T47D (cell line): ENCODE data around the gene XYLB.
A peak's percentile ranks its signal among the peaks of the same experiment; 100 is the strongest.
"Not testable (repeated sequence)": the region's sequence is repeated elsewhere in the genome, so short reads cannot be mapped to it uniquely, and the experiment has no call there.

ENCODE experiments used
- DNase-seq, 2 experiments: peaks; one replicate each; pipeline versions ENCODE4 v3.0.0 to v3.0.0-alpha.2; 2011 to 2012; ENCODE audit warnings: low read depth in 1 of 2, low spot score in 1 of 2
- JUND ChIP-seq: IDR thresholded peaks from 2 replicates; pipeline ENCODE4 v1.6.1; 2012; ENCODE audit warnings: low read depth
- in situ Hi-C: cut with HindIII; loops from 2 replicates; pipeline ENCODE4 v1.10.0; 2016; ENCODE audit warnings: low sequenced_read_pairs, low pct_unique_long_range_greater_than_20kb

Gene XYLB

DNA sequence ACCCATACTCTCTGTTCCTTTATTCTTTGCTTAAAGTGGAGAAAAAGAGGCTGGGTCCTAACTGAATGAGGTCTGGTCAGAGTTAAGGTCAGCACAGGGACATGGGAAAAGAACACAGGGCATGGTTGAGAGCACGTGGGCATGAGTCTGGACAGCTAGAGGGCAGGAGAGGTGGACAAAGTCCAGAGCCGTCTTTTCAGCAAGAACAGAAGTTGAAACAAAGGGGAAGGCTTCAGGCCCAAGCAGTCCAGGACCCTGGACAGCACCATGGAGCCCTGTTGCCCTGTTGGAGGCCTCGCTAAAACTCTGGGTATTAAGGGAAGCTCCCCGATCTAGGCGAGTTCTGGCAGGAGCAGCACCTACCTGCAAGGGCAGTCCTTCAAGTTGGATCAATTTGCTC, 50.7 kb downstream of the XYLB start:
- in situ Hi-C loops, result no loop called here
- DNase-seq, result peak; percentile 71 to 80
- no peak for TF ChIP-seq JUND

DNA sequence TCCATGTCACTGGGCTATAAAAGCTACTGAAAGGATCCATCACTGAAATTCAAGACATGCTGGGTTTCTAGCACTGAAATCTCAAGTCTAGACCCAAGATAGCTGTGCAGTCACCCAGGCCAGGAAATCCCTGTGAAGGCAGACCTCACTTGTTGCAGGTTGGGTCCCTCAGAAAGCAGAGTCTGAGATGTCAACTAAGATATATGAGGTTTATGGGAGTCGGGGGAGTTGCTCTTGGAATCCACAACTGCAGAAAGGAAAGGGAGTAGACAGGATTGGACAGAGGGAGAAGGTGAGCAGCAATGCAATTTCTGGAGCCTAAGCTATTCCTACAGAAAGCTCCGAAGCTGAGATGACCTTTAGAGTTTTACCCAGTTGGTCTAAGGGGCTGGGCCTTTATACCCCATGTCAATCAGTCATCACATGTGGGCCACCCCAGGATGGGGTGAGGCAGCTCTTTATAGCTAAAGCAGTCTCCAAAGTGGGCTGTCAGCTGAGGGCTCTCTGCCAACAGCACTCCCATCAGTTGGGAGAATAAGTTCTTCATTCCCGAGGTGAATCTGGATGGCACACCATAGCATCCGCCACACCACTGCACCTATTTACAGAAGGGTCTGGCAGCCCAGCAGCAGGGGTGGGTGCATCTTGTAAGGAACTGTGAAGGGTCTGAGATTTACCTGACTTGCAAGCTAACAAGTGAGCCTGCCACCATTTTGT, 54.8 kb downstream of the XYLB start:
- in situ Hi-C loops, result no loop called here
- DNase-seq, result no peak
- no peak for TF ChIP-seq JUND

DNA sequence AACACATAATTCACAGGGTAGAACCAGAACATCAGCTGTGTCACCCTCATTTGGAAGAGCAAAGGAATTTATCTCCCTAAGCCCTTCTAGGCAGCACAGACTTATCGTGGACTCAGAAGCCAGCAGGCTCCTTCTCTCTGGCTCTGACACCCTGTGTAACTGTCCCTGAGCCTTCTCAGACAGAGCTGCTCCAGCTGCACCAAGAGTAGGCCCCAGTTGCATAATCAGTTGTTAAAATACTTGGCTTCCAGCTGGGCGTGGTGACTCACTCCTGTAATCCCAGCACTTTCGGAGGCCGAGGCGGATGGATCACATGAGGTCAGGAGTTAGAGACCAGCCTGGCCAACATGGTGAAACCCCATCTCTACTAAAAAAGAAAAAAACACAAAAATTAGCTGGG, 57.7 kb downstream of the XYLB start:
- TF ChIP-seq JUND, result no peak

DNA sequence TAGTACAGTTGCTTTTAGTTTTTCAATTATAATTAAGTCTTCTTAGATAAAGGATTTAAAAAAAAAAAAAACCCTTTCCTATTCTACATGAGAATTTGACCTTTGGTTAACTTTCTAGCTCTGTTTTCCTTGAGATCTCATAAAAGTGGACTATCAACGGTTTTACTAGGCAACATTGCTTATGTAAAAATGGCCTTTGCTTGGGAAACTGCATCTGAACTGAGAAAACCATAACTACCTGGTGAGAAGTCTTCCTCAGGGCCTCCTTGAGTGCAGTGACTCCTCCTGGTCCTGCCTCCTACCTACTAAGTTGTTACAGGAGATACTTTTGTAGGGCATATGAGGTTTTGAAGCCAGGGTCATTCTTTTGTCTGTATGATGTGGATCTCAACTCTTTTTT, 65.0 kb downstream of the XYLB start:
- TF ChIP-seq JUND, result no peak
- DNase-seq, result no peak
- in situ Hi-C loops, result no loop called here

More for the DNA sequence above, 57.7 kb downstream of the XYLB start:
- in situ Hi-C loops, result no loop called here
- no peak for DNase-seq

DNA sequence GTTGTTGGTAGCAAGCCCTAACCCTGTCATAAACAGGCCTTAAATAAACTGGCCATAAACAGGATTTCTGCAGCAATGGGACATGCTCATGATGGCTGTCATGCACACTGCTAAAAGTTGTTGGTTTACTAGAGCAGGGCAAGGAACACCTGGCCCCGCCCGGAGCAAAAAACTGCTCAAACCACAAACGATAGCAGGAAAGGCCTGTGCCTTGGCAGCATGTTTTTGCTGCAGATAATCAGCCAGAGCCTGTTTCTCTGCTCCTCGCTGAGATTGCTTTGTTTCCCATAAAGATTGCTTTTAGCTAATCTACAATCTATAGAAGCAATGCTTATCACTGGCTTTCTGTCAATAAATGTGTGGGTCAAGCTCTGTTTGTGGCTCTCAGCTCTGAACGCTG, 74.2 kb downstream of the XYLB start:
- DNase-seq, in situ Hi-C loops: not testable (repeated sequence)

DNA sequence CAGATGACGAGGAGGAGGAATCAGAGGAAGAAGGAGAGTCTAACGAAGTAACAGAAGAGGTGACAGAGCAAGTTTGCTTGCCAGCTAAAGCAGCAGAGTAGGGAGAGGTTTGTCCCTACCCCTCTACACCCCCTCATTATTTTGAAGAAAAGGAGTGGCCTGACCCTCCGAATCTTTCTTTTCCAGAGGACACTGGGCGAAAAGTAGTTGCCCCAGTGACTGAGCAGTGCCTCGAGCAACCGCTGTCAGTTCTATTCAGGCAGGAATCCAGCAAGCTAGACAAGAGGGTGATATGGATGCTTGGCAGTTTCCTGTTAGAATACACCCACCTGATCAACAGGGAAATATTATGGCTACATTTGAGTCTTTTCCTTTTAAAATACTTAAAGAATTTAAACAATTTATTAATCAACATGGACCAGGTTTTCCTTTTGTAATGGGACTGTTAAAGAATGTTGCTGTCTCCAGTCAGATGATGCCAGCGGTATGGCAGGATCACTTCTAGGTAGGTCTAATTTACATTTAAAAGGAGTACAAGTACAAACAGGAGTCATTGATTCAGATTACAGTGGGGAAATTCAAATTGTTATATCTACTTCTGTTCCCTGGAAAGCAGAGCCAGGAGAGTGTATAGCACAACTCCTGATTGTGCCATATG, 75.2 kb downstream of the XYLB start:
- in situ Hi-C loops, result no loop called here
- no peak for DNase-seq
- no peak for TF ChIP-seq JUND

DNA sequence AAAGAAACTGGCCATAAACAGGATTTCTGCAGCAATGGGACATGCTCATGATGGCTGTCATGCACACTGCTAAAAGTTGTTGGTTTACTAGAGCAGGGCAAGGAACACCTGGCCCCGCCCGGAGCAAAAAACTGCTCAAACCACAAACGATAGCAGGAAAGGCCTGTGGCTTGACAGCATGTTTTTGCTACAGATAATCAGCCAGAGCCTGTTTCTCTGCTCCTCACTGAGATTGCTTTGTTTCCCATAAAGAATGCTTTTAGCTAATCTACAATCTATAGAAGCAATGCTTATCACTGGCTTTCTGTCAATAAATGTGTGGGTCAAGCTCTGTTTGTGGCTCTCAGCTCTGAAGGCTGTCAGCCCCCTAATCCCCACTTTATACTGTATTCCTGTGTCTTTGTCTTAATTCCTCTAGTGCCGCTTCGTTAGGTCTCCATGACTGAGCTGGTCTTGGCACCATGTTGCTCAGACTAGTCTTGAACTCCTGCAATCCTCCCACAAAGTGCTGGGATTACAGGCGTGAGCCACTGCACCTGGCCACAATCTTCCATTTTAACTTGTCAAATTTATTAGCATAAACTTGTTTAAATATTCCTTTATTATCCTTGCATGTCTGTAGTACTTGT, 80.3 kb downstream of the XYLB start:
- DNase-seq, in situ Hi-C loops: not testable (repeated sequence)

DNA sequence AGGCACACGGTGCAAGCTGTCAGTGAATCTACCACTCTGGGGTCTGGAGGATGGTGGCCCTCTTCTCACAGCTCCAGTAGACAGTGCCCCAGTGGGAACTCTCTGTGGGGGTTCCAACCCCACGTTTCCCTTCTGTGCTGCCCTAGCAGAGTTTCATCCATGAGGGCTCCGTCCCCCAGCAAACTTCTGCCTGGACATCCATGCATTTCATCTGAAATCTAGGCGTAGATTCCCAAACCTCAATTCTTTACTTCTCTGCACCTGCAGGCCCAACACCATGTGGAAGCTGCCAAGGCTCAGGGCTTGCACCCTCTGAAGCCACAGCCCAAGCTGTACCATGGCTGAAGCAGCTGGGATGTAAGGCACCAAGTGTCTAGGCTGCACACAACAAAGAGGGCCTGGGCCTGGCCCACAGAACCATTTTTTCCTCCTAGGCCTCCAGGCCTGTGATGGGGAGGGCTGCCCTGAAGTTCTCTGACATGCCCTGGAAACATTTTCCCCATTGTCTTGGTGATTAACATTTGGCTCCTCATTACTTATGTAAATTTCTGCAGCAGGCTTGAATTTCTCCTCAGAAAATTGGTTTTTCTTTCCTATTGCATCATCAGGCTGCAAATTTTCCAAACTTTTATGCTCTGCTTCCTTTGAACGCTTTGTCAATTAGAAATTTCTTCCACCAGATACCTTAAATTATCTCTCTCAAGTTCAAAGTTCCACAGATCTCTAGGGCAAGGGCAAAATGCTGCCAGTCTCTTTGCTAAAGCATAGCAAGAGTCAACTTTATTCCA, 86.5 kb downstream of the XYLB start:
- peak in 1 of 2 experiments; percentile 19 for DNase-seq
- in situ Hi-C loops, result not testable (repeated sequence)

DNA sequence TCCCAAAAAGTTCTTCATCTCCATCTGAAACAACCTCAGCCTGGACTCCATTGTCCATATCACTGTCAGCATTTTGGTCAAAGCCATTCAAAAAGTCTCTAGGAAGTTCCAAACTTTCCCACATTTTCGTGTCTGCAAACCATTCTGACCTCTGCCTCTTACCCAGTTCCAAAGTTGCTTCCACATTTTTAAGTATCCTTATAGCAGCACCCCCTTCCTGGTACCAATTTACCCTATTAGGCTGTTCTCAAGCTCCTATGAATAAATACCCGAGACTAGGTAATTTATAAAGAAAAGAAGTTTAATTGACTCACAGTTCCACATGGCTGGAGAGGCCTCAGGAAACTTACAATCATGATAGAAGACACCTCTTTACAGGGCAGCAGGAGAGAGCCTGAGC, 87.1 kb downstream of the XYLB start:
- in situ Hi-C loops, result not testable (repeated sequence)

DNA sequence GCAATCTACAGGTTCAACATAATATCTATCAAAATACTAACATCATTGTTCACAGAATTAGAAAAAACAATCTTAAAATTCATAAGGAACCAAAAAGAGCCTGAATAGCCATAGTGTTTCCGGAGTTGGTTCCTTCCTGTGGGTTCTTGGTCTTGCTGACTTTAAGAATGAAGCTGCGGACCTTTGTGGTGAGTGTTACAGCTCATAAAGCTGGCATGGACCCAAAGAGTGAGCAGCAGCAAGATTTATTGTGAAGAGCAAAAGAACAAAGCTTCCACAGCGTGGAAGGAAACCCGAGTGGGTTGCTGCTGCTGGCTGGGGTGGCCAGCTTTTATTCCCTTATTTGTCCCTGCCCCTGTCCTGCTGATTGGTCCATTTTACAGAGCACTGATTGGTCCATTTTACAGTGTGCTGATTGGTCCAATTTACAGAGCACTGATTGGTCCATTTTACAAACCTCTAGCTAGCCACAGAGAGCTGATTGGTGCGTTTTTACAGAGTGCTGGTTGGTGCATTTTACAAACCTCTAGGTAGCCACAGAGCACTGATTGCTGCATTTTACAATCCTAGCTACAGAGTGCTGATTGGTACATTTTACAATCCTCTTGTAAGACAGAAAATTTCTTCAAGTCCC, 92.0 kb downstream of the XYLB start:
- DNase-seq, in situ Hi-C loops: not testable (repeated sequence)

More for the DNA sequence above, 87.1 kb downstream of the XYLB start:
- not testable (repeated sequence) for DNase-seq

DNA sequence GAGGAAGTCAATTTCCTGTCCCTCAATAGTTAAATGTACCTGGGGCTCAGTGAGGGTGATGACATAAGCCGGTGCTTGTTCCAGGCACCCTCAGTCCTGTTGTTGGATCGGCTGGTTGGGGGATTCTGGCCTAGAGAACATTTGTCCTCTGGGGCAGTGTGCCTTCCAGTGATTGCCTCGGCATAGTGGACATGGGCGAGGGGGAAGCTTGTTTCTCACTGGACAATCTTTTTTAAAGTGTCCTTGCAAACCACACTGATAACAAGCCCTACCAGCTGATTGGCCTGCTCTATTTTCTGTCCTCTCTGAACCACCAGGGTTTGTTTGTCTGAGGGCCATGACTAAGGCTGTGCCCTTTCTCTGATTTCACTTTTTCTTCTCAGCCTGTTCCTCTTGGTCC, 96.6 kb downstream of the XYLB start:
- in situ Hi-C loops, DNase-seq: not testable (repeated sequence)

DNA sequence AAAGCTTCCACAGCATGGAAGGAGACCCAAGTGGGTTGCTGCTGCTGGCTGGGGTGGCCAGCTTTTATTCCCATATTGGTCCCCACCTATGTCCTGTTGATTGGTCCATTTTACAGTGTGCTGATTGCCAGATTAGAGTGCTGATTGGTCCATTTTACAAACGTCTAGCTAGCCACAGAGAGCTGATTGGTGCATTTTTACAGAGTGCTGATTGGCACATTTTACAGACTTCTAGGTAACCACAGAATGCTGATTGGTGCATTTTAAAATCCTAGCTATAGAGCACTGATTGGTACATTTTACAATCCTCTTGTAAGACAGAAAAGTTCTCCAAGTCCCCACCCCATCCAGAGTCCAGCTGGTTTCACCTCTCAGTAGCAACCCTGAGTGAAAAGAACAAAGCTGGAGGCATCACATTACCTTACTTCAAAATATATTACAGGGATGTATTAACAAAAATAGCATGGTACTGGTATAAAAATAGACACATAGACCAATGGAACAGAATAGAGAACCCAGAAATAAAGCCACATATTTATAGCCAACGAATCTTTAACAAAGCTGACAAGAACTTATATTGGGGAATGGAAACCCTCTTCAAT, 99.6 kb downstream of the XYLB start:
- in situ Hi-C loops, result no loop called here
- TF ChIP-seq JUND, result no peak
- DNase-seq, result no peak
